Measurements from ENCODE around the gene YPEL3. TPM values are rescaled to one million over a fixed set of nuclear protein-coding genes. Genes with fewer than 3 reads are reported as not detected.

YPEL3 gene
- total RNA-seq, 2 donors from 2014 or later: 69.2 to 105 TPM

GRCh38 chr16:30104492-30104891 is 8.5 kb upstream of the YPEL3 start:
- no peak for TF ChIP-seq CTCF (IDR thresholded peaks at IDR 0.05)
- Histone ChIP-seq H3K4me3 (no peak overlapping the region), H3K4me1 (ENCODE audit: control insufficient read depth in 1 of 2, low read depth in 2 of 2) (no peaks in the 10 kb centered on the region), H3K27ac (no peak overlapping the region), H3K9me3 (no peaks in the 10 kb centered on the region), H3K27me3 (replicated peaks; ENCODE audit: insufficient read depth) (no peaks in the 10 kb centered on the region), H3K36me3 (peaks cover 21% of the 10 kb centered on the region)
- ATAC-seq (ENCODE audit: insufficient number of reproducible peaks, low FRiP score, low read depth): no peak
- no peak for DNase-seq (ENCODE audit: low spot score)

GRCh38 chr16:30104090-30104489 is 8.1 kb upstream of the YPEL3 start:
- no peak for TF ChIP-seq CTCF (IDR thresholded peaks at IDR 0.05)
- Histone ChIP-seq H3K4me3 (no peak overlapping the region), H3K36me3 (peaks cover 21% of the 10 kb centered on the region), H3K27ac (no peak overlapping the region), H3K27me3 (replicated peaks; ENCODE audit: insufficient read depth) (no peaks in the 10 kb centered on the region), H3K9me3 (no peaks in the 10 kb centered on the region), H3K4me1 (ENCODE audit: control insufficient read depth in 1 of 2, low read depth in 2 of 2) (no peaks in the 10 kb centered on the region)
- ATAC-seq (ENCODE audit: insufficient number of reproducible peaks, low FRiP score, low read depth) (no peak), DNase-seq (ENCODE audit: low spot score) (no peak)

DNA sequence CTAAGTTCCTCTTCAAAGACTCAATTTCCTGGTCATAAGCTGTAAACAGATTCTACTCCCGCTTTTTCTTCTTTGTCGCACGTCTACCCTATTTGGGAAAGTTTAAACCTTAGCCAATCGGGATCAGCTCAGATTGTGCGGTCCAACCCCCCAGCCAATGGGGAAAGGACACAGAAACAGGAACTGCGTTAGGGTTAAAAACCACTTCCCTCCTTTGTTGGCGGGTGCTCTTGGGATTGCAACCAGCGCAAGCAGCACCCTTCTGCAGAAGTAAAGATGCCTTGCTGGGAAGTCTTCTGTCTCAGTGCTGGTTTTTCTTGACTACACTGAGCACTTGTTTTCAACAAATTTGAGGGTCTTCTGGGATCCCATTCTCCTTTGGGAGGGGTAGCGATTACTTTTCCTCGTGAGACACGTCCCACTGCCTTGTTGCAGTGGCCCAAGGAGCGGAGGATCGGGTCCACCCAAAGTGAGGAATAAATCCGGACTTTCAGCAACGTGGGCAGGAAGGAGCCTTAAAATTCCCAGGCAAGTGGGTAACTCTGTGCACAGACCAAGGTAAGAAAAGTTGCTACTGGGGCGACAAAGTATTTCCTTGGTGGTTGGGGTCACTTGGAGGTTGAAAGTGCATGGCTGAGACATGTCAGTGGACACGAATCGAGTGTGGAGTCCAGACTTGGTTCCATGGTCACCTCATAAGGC is 1.0 kb upstream of the YPEL3 start:
- H3K27ac ChIP-seq: peak overlapping the region; percentile 56 to 91
- ATAC-seq (ENCODE audit: insufficient number of reproducible peaks, low FRiP score, low read depth): no peak
- peaks cover 12% of the 10 kb centered on the region for H3K36me3 ChIP-seq
- no peak for TF ChIP-seq CTCF (IDR thresholded peaks at IDR 0.05)
- H3K27me3 ChIP-seq (replicated peaks; ENCODE audit: insufficient read depth): no peaks in the 10 kb centered on the region
- DNase-seq (ENCODE audit: low spot score): no peak
- peak overlapping the region; percentile 88 for H3K4me3 ChIP-seq
- H3K9me3 ChIP-seq: peaks cover 13% of the 10 kb centered on the region
- H3K4me1 ChIP-seq (ENCODE audit: control insufficient read depth in 1 of 2, low read depth in 2 of 2): peaks cover 22 to 43% of the 10 kb centered on the region in 2 donors

GRCh38 chr16:30095166-30096078 is 591 bp downstream of the YPEL3 start:
- H3K4me1 ChIP-seq (ENCODE audit: control insufficient read depth in 1 of 2, low read depth in 2 of 2): peaks cover 24 to 54% of the 10 kb centered on the region in 2 donors
- DNase-seq (ENCODE audit: low spot score): no peak
- no peak for TF ChIP-seq CTCF (IDR thresholded peaks at IDR 0.05)
- peak overlapping the region; percentile 91 to 92 for H3K27ac ChIP-seq
- peaks cover 13% of the 10 kb centered on the region for H3K9me3 ChIP-seq
- H3K36me3 ChIP-seq: peaks cover 12% of the 10 kb centered on the region
- peak overlapping the region; percentile 88 for H3K4me3 ChIP-seq
- no peak for ATAC-seq (ENCODE audit: insufficient number of reproducible peaks, low FRiP score, low read depth)
- no peaks in the 10 kb centered on the region for H3K27me3 ChIP-seq (replicated peaks; ENCODE audit: insufficient read depth)

DNA sequence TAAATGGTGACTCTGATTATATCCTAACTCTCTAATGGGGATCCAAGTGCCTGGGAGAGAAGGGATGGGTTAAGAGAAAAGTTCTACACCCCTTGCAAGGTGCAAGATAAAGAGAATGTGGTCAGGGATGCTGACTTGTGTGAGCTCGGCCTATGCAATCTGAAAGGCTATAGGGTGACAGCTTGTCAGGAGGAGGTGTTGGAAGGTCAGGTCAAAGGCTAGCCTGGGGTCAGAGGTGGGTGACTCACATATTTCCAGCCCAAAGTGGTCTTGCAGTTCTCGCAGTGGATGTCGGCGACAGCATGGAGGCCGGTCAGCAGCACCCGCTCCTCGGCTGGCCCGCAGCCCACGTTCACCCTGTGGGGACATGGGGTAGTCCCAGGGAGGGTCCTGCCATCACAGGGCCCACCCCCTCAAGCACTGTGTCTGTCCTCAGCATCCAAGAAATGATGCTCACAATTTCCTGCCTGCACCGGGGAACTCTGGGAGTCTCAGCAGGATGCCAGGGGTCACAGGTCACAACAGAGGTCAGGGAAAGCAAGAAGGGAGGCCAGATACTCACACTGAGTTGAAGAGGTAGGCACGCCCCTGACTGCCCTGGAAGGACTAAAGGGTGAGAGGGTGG is 1.4 kb downstream of the YPEL3 start:
- no peak for ATAC-seq (ENCODE audit: insufficient number of reproducible peaks, low FRiP score, low read depth)
- no peak for TF ChIP-seq CTCF (IDR thresholded peaks at IDR 0.05)
- peaks cover 13% of the 10 kb centered on the region for H3K9me3 ChIP-seq
- no peak for DNase-seq (ENCODE audit: low spot score)
- peak overlapping the region; percentile 91 to 92 for H3K27ac ChIP-seq
- peaks cover 12% of the 10 kb centered on the region for H3K36me3 ChIP-seq
- no peaks in the 10 kb centered on the region for H3K27me3 ChIP-seq (replicated peaks; ENCODE audit: insufficient read depth)
- peak overlapping the region; percentile 88 for H3K4me3 ChIP-seq
- H3K4me1 ChIP-seq (ENCODE audit: control insufficient read depth in 1 of 2, low read depth in 2 of 2): peaks cover 24 to 54% of the 10 kb centered on the region in 2 donors

Measured in thoracic aorta (tissue), 2 donors.